GM06990 (cell line): Measurements from ENCODE around the gene FBXL5.

Experiments
- DNase-seq: peaks from one replicate; pipeline ENCODE4 v3.0.0-alpha.2; 2011; ENCODE audit not compliant: insufficient read length; ENCODE audit errors: extremely low read depth
- H3K27me3 ChIP-seq: replicated peaks from 2 replicates; pipeline ENCODE4 v1.6.0; 2011; ENCODE audit warnings: low read length; ENCODE audit not compliant: control insufficient read depth, insufficient read depth
- H3K36me3 ChIP-seq: 2 replicates; pipeline ENCODE4 v1.5.1; 2011; ENCODE audit warnings: low read length; ENCODE audit not compliant: control insufficient read depth, insufficient read depth
- H3K4me3 ChIP-seq: replicated peaks from 2 replicates; pipeline ENCODE4 v1.5.1; 2011; ENCODE audit warnings: low read depth, mild to moderate bottlenecking, control low read depth, low read length
- CTCF ChIP-seq: IDR thresholded peaks from 2 replicates; pipeline ENCODE4 v1.5.1; 2011; ENCODE audit warnings: low read length, control low read depth, mild to moderate bottlenecking, inconsistent platforms; ENCODE audit not compliant: insufficient read depth, poor library complexity, severe bottlenecking

Gene FBXL5

GRCh38 chr4:15695729-15696128 is 40.6 kb upstream of the FBXL5 start:
- DNase-seq = no peak
- TF ChIP-seq CTCF = no peak
- Histone ChIP-seq H3K4me3 (no peak overlapping the region), H3K36me3 (no peaks in the 10 kb centered on the region), H3K27me3 (no peaks in the 10 kb centered on the region)

GRCh38 chr4:15695240-15695699 is 40.1 kb upstream of the FBXL5 start:
- H3K27me3 ChIP-seq = no peaks in the 10 kb centered on the region
- H3K36me3 ChIP-seq = no peaks in the 10 kb centered on the region
- DNase-seq = no peak
- TF ChIP-seq CTCF = no peak
- H3K4me3 ChIP-seq = no peak overlapping the region

- no peak for TF ChIP-seq CTCF
- Histone ChIP-seq H3K27me3 (no peaks in the 10 kb centered on the region), H3K36me3 (no peaks in the 10 kb centered on the region), H3K4me3 (no peak overlapping the region)
- no peak for DNase-seq
Observed at GRCh38 chr4:15694431-15694830, 39.3 kb upstream of the FBXL5 start.

- TF ChIP-seq CTCF = no peak
- Histone ChIP-seq H3K27me3 (no peaks in the 10 kb centered on the region), H3K4me3 (no peak overlapping the region), H3K36me3 (no peaks in the 10 kb centered on the region; the same call in 1 of the 2 replicates)
- DNase-seq = no peak
Observed at GRCh38 chr4:15692602-15693001, 37.4 kb upstream of the FBXL5 start.

- DNase-seq = no peak
- Histone ChIP-seq H3K36me3 (no peaks in the 10 kb centered on the region; the same call in 1 of the 2 replicates), H3K4me3 (no peak overlapping the region), H3K27me3 (no peaks in the 10 kb centered on the region)
- no peak for TF ChIP-seq CTCF
Observed at GRCh38 chr4:15691346-15692135, 36.4 kb upstream of the FBXL5 start.
